Ammon's horn (tissue), 1 donor: Measurements from ENCODE around the gene FBLN2.

Experiments used
- DNase-seq: peaks from one replicate; pipeline ENCODE4 v3.0.0-alpha.2; 2016; ENCODE audit warnings: low spot score

Gene FBLN2

DNA sequence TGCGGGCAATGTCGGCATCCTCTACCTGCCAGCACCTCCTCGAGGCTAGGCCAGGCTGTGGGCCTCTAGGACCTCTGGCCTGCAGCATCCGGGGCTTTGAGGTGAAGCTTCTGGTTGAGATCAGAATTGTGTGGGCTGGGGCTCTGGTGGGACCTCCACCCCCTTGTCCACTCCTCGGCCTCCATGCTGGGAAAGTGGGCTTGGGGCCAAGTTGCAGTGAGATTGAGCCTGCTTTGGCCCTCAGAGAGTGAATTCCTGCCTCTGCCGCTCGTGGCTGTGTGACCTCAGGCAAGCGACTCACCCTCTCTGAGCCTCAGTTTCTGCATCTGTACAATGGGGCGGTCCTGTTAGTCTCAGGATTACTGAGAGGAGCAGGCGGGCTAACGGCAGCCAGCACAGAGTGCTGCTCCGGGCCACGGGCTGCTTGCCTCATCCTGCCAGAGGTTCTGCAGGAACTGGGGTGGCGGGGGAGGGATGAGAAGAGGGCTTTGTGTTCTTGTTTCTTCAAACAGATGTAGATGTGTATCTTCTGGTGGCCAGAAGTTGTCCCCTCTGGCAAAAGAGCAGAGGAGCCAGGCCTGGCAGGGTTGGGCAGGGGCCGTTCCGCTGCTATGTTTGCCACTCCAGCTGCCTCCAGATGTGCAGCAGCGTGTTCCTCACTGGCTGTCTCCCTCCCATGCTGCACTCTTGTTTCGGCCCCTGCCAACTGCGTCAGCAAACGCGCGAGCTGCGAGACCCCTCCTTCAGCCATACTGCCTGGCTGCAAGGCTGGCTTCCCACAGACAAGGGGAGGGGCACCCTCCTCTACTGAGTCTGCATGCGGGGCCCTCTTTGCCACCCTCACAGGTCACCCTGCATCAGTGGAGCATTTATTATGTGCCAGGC is 33.7 kb downstream of the FBLN2 start:
- no peak for DNase-seq

DNA sequence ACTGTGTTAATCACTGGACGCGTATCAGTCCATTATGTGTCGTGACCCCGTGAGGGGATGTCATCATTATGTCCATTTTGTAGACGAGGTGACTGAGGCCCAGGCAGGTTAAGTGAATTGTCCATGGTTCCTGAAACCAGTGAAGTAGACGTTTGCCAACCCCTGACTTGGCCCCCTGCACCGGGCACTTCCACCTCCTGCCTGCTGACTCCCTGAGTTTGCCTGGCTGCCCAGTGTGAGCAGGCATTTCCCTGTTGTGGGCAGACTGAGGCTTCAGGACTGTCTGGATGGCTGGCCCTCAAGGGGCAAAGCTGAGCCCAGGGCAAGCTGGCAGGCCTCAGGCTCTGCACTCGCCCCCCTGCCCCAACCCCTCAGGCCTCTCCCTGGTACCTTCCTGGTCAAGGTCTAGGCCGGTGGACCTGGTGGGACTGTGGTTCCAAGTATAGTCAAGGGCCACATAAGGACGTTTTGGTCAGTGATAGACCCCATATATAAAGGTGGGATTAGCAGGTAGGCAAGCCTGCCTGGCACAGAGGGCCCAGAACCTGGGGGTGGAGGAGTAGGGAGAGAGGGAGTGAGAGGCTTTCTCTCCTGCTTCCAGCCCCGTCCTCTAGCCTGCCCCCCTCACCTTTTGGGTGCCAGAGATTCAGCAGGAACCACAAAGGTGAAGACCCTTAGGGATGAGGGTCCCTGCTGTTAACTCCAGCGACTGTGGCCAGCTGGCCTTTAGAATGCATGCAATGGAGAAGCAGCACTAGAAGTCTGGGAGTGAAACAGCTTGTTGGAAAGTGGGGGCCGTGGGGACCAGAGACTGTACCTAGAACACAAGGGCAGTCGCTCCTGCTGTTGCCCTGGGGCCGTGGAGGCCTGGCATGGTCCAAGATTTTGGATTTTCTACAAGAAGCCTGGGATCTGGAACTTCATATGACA is 34.6 kb downstream of the FBLN2 start:
- no peak for DNase-seq

GRCh38 chr3:13584427-13584891 is 35.5 kb downstream of the FBLN2 start:
- DNase-seq, result no peak

- DNase-seq, result no peak
Measured at GRCh38 chr3:13584901-13585300, 36.0 kb downstream of the FBLN2 start.

- DNase-seq, result no peak
Measured at GRCh38 chr3:13587442-13587841, 38.5 kb downstream of the FBLN2 start.

- DNase-seq, result no peak
Measured at GRCh38 chr3:13588221-13588701, 39.3 kb downstream of the FBLN2 start.

- no peak for DNase-seq
Measured at GRCh38 chr3:13588993-13589392, 40.1 kb downstream of the FBLN2 start.

DNA sequence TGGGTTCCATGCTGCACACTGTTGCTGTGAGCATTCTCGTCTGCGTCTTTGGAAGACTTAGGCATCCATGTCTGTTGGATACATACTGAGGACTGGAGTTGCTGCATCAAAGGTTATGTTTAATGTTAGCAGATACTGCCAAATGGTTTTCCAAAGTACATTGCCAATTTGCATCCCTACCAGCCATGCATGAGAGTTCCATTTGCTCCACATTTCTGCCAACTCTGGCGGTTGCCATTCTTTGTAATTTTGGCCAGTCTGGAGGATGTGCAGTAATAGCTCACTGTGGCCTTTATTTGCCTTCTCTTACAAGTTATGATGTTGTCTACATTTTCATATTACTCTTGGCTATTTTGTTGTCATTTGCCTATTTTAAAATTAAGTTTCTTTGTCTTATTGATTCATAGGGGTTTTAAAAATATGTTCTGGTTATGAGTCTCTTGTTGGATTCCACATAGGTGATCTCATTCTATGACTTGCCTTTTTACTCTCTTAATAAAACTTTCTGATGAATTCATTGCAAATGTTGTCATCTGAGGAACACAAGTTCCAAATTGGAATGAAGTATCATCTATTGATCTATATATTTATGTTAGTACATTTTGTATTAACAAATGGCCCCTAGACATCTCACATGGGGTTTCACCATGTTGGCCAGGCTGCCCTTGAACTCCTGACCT is 42.1 kb downstream of the FBLN2 start:
- no peak for DNase-seq

DNA sequence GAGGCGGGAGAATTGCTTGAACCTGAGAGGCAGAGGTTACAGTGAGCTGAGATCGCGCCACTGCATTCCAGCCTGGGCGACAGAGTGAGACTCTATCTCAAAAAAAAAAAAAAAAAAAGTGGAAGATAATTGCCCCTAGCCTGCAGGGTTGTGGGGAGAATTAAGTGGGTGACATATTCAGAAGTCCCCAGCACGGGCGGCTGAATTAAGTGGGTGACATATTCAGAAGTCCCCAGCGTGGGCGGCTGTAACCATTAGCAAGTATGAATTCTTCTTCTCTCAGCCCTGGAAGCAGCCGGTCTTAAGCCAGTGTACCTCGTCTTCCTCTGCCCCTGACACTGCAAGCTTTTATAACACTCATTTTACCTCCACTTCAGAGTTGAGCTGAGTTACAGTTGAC is 44.7 kb downstream of the FBLN2 start:
- no peak for DNase-seq

DNA sequence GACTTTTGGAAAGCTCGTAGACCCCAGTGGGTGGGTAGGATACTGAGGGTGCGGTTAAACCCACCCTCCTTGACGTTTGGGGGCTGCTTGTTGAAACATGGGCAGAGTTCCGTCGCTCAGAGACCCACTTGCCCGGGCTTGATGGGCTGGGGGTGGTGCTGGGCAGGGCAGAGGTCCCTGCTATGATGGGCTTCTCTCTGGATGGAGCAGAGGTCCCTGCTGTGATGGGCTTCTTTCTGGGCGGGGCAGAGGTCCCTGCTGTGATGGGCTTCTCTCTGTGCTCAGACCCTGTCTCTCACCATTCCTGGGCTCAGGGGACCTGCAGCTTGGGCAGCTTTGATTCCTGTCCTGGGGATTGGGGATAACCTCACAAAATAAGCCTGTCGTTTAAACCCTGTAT is 45.2 kb downstream of the FBLN2 start:
- DNase-seq, result no peak

- DNase-seq, result no peak
Measured at GRCh38 chr3:13594991-13595421, 46.1 kb downstream of the FBLN2 start.

- no peak for DNase-seq
Measured at GRCh38 chr3:13595485-13595884, 46.6 kb downstream of the FBLN2 start.

DNA sequence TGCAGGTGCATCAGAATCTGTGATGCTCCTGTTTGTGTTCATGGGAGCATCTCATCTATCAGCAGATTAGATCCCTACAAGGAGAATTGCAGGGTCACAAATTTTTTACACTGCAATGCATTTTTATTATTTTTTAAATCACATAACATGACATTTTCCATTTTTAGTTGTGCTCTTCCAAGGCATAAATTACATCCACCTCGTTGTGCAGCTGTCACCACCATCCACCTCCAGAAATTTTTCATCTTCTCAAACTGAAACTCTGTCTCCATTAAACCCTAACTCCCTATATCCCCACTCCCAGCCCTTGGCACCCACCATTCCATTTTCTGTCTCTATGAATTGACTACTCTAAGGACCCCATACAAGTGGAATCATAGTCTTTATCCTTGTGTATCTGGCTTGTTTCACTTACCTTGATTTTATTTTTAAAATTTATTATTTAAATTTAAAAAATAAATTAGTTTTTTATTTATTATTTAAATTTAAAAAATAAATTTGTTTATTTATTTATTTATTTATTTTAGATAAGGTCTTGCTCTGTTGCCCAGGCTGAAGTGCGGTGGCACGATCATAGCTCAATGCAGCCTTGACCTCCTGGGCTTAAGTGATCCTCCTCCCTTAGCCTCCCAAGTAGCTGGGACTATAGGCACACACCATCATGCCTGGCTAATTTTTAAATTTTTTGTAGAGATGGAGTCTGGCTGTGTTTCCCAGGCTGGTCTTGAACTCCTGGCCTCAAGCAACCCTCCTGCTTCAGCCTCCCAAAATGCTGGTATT is 47.7 kb downstream of the FBLN2 start:
- DNase-seq, result no peak

DNA sequence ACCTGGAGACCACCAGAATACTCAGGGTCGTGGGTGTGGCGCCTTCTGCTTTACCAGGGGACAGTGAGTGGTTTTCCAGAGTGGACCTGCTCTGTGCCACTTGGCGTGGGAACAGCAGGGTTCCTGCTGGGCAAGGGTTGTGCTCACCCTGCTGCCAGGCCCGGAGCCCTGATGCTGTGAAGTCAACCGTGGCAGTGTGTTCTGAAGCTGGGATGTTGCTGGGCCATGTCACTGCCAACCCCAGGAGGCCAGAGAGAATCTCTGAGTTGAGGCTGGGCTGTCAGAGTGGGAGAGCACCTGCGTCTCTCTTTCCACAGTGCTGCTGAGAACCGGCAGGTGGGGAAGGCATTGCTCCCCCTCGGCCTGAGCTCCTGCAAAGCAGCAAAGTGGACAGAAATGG is 48.7 kb downstream of the FBLN2 start:
- DNase-seq, result no peak

DNA sequence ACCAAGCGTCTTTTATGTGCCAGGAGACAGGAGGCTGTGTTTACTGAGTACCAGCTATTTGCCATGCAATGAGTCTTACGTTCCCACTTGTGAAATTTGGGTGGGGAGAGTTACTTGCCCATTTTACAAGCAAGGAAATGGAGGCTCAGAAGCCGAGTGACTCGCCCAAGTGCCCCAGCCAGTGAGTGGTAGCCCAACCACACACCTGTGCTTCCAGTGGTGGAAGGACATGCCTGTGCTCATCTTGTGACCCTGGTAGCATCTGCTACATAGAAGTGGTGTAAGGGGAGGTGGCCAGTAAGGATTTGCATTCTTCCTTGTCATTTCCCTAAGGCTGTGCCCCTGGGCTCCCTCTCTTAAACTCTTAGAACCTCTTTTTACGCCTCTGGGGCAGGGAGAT is 49.3 kb downstream of the FBLN2 start:
- DNase-seq, result no peak

DNA sequence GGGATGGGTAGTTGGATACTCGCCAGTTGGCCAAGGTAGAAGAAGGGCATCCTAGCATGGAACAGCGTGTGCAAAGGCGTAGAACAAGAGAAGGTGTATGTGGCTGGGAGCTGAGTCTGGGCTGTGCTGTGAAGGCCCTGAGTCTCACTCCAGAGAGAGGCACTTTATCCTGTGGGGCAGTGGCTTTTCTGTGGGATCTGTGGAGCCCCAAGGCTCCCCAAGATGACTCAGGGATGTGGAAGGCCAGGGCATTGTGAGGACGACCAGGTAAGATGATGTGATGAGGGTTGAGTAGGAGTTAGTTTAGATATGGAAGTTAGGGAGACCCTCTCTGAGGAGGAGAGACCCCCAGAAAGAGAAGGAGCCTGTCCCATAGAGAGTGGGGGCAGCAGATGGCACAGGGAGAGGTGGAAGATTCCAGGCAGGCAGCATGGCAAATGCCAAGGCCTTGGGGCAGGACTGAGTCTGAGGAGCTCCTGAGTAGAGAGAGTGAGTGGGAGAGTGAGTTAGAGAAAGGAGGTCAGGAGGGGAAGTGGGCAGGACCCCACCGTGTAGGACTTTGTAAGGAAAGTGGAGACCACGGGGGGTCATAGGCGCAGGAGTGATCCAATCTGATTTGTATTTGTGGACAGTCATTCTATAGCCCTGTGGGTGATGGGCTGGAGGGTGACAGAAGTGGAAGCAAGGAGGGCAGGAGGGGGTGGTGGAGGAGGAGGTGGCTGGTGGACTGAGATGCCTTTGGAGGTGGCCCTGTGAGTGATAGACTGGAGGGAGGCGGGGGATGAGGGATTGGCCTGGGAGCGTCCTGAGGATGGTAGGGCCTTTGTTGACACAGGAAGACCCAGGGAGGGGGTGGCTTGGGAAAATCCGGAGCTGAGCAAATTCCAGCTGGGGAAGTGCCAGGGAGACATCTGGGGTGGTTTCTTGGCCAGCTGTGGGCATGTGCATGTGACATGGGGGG is 50.3 kb downstream of the FBLN2 start:
- DNase-seq, result no peak

- no peak for DNase-seq
Measured at GRCh38 chr3:13599887-13600450, 51.0 kb downstream of the FBLN2 start.

DNA sequence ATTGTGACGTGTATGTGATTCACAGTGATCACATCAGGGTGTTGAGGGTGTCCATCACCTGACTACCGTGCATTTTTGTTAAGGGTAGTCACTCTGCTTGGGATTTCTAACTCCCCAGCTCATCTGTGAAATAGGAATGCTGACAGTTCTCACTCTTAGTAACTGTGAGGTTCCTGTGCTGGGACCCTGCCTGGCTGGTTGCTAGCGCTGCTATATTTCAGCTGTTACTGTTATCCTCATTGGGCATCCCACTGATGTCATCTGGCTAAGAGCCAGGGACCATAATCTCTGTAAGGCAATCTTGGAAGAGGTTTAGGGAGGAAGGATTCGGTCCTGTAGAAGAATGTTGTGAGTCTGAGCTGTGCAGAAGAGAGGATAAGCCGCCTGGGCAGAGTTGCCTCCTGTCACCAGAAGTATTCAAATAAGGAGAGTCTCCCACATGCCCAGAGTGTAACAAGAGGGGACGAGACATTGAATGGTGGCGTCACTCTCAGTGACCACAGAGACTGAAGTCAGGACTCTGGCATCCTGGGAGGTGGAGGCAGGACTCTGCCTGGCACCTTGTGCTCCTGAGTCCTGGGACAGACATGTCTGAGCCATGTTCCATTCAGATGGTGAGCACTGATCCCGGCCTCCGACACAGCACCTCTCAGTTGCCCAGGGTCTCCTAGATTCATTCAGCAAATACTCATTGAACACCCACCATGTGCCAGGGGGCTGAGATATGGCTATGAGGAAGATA is 52.2 kb downstream of the FBLN2 start:
- DNase-seq, result no peak

DNA sequence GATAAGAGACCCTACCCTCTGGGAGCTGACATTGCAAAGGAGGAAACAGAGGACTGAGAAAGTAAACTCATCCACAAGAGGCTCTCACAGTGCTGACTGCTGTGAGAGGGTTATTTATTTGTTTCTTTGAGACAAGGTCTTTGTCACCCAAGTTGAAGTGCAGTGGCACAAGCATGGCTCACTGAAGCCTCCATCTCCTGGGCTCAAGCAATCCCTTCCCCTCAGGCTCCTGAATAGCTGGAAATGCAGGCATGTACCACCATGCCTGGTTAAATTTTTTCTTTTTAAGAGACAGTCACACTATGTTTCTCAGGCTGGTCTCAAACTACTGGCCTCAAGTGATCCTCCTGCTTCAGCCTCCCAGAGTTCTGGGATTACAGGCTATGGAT is 52.8 kb downstream of the FBLN2 start:
- DNase-seq, result no peak
